ENCODE measurements around the gene RALA. TPM values are rescaled to one million over a fixed set of nuclear protein-coding genes. Genes with fewer than 3 reads are reported as not detected.
A peak's percentile ranks its signal among the peaks of the same experiment; 100 is the strongest.

The RALA gene
- polyA plus RNA-seq, 1 donor (not counting 4 experiments of a cell fraction or from before 2014, with no cell fraction given), result 64.6 TPM

- Histone ChIP-seq H3K9me1 (ENCODE audit: control insufficient read depth, extremely low read depth, insufficient read depth, low read length) (no peaks in the 10 kb centered on the region), H4K20me1 (ENCODE audit: control insufficient read depth, extremely low read depth, insufficient read depth, low read length) (no peaks in the 10 kb centered on the region), H3K9me3 (ENCODE audit: control insufficient read depth, low read depth, low read length) (no peaks in the 10 kb centered on the region), H3K4me2 (ENCODE audit: control insufficient read depth, extremely low read depth, insufficient read depth, low read depth, low read length) (peak overlapping the region; percentile 13), H3K79me2 (ENCODE audit: control insufficient read depth, insufficient read depth, low read length) (no peaks in the 10 kb centered on the region), H3K4me3 (ENCODE audit: control insufficient read depth in 2 of 3, extremely low read depth in 1 of 3, insufficient read depth in 2 of 3, low read depth in 1 of 3, low read length in 3 of 3) (no peak overlapping the region), H3K27ac (ENCODE audit: control insufficient read depth, insufficient read depth, low read length) (peak overlapping the region; percentile 5), H2AFZ (ENCODE audit: control insufficient read depth, low read length) (no peak overlapping the region), H3K9ac (ENCODE audit: control insufficient read depth, extremely low read depth, insufficient read depth, low read length) (no peak overlapping the region), H3K4me1 (ENCODE audit: control insufficient read depth, extremely low read depth, insufficient read depth, low read length) (peaks cover 22% of the 10 kb centered on the region), H3K36me3 (ENCODE audit: control insufficient read depth in 2 of 2, extremely low read depth in 1 of 2, insufficient read depth in 2 of 2, low read length in 2 of 2) (no peaks in the 10 kb centered on the region), H3K27me3 (ENCODE audit: control insufficient read depth, extremely low read depth, insufficient read depth, low read length) (no peaks in the 10 kb centered on the region)
- dilution Hi-C loops (cut with MboI; ENCODE audit: extremely low pct_ligation_motif_present, low sequenced_read_pairs), result no loop called here
- DNase-seq (ENCODE audit: low read depth, low spot score) (peak; percentile 66), FAIRE-seq (no peak)
- no peak for TF ChIP-seq EZH2 (IDR thresholded peaks at IDR 0.05; ENCODE audit: low read length)
- TF ChIP-seq, protein P1, sequence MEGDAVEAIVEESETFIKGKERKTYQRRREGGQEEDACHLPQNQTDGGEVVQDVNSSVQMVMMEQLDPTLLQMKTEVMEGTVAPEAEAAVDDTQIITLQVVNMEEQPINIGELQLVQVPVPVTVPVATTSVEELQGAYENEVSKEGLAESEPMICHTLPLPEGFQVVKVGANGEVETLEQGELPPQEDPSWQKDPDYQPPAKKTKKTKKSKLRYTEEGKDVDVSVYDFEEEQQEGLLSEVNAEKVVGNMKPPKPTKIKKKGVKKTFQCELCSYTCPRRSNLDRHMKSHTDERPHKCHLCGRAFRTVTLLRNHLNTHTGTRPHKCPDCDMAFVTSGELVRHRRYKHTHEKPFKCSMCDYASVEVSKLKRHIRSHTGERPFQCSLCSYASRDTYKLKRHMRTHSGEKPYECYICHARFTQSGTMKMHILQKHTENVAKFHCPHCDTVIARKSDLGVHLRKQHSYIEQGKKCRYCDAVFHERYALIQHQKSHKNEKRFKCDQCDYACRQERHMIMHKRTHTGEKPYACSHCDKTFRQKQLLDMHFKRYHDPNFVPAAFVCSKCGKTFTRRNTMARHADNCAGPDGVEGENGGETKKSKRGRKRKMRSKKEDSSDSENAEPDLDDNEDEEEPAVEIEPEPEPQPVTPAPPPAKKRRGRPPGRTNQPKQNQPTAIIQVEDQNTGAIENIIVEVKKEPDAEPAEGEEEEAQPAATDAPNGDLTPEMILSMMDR (optimal IDR thresholded peaks at IDR 0.05 in 1 of 3, IDR thresholded peaks at IDR 0.05 in 1 of 3, conservative IDR thresholded peaks at IDR 0.05 in 1 of 3; ENCODE audit: extremely low read depth in 1 of 3, insufficient read depth in 2 of 3, low read length in 3 of 3), result no peak
Observed at GRCh38 chr7:39589323-39590111, 33.9 kb upstream of the RALA start.

- Histone ChIP-seq H3K4me2 (ENCODE audit: control insufficient read depth, extremely low read depth, insufficient read depth, low read depth, low read length) (peak overlapping the region; percentile 35), H3K9ac (ENCODE audit: control insufficient read depth, extremely low read depth, insufficient read depth, low read length) (no peak overlapping the region), H3K27me3 (ENCODE audit: control insufficient read depth, extremely low read depth, insufficient read depth, low read length) (no peaks in the 10 kb centered on the region), H3K4me1 (ENCODE audit: control insufficient read depth, extremely low read depth, insufficient read depth, low read length) (peaks cover 17% of the 10 kb centered on the region), H4K20me1 (ENCODE audit: control insufficient read depth, extremely low read depth, insufficient read depth, low read length) (no peaks in the 10 kb centered on the region), H2AFZ (ENCODE audit: control insufficient read depth, low read length) (peak overlapping the region; percentile 5), H3K9me3 (ENCODE audit: control insufficient read depth, low read depth, low read length) (no peaks in the 10 kb centered on the region), H3K36me3 (ENCODE audit: control insufficient read depth in 2 of 2, extremely low read depth in 1 of 2, insufficient read depth in 2 of 2, low read length in 2 of 2) (no peaks in the 10 kb centered on the region), H3K4me3 (ENCODE audit: control insufficient read depth in 2 of 3, extremely low read depth in 1 of 3, insufficient read depth in 2 of 3, low read depth in 1 of 3, low read length in 3 of 3) (peak overlapping the region in 1 of 3 experiments; percentile 11), H3K9me1 (ENCODE audit: control insufficient read depth, extremely low read depth, insufficient read depth, low read length) (no peaks in the 10 kb centered on the region), H3K79me2 (ENCODE audit: control insufficient read depth, insufficient read depth, low read length) (no peaks in the 10 kb centered on the region), H3K27ac (ENCODE audit: control insufficient read depth, insufficient read depth, low read length) (peak overlapping the region; percentile 43)
- dilution Hi-C loops (cut with MboI; ENCODE audit: extremely low pct_ligation_motif_present, low sequenced_read_pairs), result no loop called here
- FAIRE-seq (no peak), DNase-seq (ENCODE audit: low read depth, low spot score) (no peak)
- TF ChIP-seq, protein P1 (optimal IDR thresholded peaks at IDR 0.05 in 1 of 3, IDR thresholded peaks at IDR 0.05 in 1 of 3, conservative IDR thresholded peaks at IDR 0.05 in 1 of 3; ENCODE audit: extremely low read depth in 1 of 3, insufficient read depth in 2 of 3, low read length in 3 of 3), result no peak
- no peak for TF ChIP-seq EZH2 (IDR thresholded peaks at IDR 0.05; ENCODE audit: low read length)
Observed at GRCh38 chr7:39592586-39592985, 30.8 kb upstream of the RALA start.
